ENCODE measurements around the gene WASF3.
A peak's percentile ranks its signal among the peaks of the same experiment; 100 is the strongest.

WASF3 gene

DNA sequence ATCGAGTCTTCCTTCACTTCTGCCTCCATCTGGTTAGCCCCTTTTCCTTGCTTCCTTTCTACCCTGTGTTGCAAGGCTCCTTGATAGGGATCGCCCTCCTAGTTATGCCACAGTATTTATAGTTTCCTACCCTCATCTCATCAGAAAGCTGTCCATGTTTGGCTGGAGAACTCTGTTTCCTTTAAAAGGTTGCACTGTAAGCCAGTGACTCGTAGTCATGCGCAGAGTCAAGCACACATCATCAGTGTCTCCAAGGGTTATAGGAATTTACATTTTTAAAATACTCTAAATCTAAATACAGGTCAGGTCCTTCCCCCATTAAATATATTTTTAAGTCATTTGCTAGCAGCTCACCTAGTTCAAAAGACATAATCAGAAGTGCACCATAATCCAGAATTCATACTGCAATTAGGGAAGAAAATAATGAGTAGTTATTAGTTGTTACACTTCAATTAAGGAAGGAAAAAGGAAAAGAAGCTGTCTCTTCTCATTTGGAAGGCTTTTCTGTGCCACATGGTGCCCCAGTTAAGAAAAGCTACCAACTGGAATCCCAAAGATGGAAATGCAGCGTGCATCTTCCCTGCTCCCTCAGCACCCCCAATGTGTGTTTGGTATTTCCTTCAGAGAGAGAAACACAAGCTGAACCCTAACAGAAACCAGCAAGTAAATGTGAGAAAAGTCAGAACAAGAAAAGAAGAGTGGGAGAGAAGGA, 122.1 kb downstream of the WASF3 start:
- DNase-seq (ENCODE audit: low read depth in 2 of 2), result no peak

DNA sequence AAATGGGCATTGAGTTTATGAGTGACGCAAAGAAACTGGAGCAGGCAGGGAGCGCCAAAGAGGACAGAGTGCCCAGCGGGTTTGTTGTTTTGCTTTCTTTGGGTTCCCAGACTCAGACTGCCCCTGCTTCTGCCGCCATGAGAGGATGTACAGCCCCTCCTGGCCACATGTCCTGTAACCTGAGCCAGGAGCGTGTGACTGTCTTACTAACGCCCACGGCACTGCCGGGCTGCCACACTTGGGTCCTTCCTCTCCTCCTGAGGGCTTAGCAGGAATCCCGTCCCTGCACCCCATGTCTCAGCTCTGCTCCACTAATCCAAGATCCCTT, 122.6 kb downstream of the WASF3 start:
- DNase-seq (ENCODE audit: low read depth in 2 of 2), result no peak

DNA sequence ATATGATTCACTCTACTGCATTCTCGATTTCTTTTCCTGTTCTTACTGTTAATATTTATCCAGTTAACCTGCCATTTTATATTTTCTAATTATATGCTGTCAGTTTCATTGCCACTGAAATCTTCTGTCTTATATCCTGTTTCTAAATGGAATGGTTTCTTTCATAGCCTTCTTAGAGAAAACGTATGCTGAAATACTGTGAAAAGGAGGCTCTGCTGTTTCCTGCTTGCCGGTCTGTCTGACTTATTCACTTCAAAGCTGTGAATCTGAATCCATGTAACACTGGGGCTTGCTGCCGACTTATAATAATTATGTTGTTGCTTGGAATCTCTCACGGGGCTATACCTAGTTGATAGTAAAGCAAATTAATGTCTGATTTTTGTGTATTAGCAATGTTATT, 123.1 kb downstream of the WASF3 start:
- DNase-seq (ENCODE audit: low read depth in 2 of 2), result no peak

DNA sequence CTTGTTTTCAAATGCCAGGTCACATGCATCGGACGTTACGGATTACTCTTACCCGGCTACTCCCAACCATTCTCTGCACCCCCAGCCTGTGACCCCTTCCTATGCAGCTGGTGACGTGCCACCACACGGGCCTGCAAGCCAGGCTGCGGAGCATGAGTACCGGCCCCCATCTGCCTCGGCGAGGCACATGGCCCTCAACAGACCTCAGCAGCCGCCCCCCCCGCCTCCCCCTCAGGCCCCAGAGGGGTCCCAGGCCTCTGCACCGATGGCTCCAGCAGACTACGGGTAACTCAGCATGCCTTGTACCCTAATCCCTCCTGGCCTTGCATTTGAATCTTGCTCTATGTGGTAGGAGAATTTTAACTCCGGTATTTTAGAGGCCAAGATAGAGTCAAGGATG, 123.6 kb downstream of the WASF3 start:
- no peak for DNase-seq (ENCODE audit: low read depth in 2 of 2)

DNA sequence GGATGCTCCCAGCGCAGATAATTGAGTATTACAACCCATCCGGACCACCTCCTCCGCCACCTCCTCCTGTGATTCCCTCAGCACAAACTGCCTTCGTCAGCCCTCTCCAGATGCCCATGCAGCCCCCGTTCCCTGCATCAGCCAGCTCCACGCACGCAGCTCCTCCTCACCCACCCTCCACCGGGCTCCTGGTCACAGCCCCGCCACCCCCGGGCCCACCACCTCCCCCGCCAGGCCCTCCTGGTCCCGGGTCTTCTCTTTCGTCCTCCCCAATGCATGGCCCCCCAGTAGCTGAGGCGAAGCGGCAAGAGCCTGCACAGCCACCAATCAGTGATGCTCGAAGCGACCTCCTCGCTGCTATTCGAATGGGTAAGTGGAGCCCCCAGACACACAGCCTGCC, 125.1 kb downstream of the WASF3 start:
- no peak for DNase-seq (ENCODE audit: low read depth in 2 of 2)

DNA sequence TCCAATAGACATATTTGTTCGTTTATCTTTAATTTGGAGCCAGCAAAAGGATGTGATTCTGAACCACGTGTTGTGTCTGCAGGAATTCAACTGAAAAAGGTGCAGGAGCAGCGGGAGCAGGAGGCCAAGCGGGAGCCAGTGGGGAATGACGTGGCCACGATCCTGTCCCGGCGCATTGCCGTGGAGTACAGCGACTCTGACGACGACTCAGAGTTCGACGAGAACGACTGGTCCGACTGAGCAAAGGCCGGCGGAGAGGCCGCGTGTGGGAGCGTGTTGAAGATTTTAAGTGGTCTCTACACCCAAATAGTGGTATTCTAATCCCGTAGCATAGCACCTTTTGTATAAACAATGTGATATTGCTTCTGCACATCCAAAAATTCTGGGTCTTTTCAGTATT, 128.1 kb downstream of the WASF3 start:
- no peak for DNase-seq (ENCODE audit: low read depth in 2 of 2)

DNA sequence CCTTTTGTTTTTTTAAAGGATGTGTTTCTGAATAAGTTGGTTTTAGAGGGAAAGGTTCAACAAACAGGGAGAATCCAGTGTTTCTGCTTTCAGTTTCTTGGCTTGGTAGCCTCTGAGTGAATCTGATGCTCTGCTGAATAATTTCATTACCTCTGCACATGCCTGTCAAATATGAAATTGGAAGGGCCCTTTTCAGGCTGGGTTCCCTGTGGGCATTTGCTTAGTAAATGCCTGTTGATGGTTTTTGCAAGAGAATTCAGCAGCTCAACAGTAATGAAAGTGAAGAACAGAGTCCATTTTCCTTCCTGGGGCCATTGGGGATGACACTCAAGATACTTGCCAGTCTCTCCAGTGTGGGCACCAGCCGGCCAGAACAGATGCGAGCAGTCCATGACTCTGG, 128.8 kb downstream of the WASF3 start:
- DNase-seq (ENCODE audit: low read depth in 2 of 2), result no peak

DNA sequence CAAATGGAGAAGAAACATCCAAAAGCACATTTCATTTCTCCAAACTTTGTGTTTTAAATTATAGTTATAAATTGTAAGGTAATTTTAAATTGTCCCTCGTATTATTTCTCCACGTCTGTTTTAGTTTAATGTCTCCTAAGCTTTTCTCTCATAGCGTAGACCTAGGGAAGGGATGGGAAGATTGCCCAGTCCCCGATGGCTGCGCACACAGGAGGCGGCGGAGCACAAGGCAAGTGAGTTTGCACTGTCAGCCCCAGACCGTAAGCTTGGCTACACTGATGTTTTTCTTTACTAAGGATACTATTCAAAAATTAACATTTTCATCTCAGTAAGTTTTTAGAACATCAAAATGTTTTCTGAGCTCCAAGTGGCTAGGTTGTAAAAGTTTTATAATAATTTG, 130.8 kb downstream of the WASF3 start:
- no peak for DNase-seq (ENCODE audit: low read depth in 2 of 2)

DNA sequence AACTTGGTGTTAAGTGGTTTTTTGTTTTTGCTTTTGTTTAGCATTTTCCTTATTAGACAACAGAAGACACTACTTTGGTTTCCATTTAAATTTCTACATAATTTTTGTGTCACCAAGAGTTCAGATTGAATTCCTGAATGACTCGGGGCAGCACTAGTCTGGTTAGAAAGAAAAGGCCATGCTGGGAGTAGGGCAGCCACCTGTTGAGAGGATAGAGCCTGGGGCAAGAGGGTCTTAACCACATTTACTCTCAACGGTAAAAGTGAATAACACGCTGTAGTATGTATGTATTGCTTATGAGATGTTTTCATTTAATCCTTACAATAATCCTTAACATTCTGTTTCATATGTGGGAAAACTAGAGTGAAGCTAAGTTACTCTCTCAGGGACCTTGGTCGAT, 131.5 kb downstream of the WASF3 start:
- no peak for DNase-seq (ENCODE audit: low read depth in 2 of 2)

DNA sequence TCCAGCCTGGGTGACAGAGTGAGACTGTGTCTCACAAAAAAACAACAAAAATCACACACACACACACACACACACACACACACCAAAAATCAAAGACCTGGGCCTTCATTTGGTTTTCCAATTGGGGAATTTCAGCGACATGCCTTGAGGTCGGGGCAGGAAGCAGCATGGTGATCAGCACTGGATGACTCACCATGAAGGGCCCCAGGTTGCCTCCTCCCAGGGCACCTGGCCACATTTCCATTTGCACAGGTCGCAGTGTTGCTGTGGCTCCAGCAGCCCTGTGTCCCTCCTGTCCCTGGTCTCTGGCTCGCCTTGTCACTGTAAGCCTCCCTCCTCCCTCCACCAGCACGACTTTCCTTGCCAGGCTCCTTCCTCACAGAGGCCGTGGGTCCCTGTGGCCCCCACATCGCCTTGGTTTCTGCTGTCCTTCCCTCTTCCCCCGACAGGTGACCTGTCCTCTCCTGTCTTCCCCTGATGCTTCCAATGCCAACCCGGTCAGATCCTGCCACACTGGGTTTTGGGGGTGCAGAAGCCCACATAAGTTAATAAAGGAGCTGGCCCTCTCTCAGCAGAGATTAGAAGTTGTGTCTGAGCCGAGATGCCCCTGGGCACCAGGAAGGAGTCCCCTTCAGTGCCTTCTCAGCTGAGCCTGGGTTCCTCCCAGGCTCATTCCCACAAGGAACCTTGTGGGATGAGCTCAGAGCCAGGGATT, 136.4 kb downstream of the WASF3 start:
- DNase-seq (ENCODE audit: low read depth in 2 of 2), result no peak

DNA sequence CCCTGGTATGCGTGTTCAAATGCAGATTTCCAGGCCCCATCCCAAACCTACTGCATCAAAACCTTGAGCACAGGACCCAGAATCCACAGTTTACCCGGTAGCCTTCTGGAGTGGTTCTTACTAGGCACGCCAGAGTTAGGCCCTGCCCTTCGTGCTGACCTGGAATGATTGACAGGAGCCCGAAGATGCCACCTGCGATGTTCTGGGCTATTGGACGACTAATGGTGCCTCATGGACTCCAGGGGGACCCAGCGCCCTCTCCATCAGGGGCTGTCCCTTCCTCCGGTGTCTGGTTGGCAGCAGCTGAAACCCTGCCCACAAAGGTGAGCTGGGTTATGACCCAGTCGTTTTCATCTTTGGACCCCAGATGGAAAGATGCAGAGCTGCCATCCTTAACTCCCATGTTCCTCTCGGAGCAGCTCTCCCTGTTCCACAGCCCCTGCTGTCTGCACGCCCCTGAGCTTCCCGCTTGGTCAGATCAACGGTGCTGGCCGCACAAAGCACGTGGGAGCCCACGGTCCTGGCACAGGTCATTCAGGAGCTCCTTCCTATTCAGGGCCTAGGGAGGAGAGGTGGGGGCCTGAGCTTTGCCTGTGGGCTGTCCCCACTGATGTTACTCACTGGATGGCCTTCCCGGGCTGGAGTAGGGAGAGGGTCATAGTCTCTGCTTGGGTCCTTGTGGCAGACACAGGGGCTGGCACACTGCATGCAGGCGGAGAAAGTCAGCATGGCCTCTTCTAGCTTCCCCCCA, 137.3 kb downstream of the WASF3 start:
- DNase-seq (ENCODE audit: low read depth in 2 of 2), result no peak

DNA sequence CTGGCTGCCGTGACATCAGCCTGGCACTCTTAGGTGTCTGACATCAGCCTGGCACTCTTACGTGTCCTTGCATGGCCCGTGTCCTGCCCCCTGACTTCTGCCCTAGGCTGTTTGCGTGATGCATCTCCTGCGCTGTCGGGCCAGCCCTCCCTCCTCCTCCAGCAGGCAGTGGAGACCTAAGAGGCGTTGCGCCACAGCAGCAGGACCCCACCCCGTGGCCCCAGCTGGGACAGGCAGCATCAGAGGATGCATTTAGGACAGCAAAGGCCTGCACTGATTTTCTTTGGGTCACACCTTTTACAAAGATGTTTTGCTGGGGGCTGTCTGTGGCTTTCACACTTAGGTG, 137.8 kb downstream of the WASF3 start:
- no peak for DNase-seq (ENCODE audit: low read depth in 2 of 2)

DNA sequence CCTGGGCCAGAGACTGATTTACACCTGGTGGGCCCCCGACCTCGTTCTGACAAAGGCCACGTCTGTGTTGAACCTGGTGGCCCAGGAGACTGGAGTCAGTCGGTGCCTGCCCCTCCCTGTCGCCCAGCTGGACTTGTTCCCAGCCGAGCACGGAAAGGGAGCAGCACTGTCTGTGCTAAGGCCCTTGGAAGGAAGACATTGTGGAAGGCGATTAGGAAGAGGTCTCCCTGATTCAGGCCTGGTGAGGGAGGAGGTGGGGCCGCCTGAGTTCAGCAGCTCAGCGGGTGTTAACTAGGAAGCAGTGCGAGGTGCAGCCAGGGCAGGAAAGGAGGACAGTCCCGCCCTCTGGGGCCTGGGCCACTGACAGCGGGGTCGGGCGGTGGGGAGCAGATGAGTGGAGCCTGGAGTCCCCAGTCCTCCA, 138.4 kb downstream of the WASF3 start:
- DNase-seq (ENCODE audit: low read depth in 2 of 2), result no peak

DNA sequence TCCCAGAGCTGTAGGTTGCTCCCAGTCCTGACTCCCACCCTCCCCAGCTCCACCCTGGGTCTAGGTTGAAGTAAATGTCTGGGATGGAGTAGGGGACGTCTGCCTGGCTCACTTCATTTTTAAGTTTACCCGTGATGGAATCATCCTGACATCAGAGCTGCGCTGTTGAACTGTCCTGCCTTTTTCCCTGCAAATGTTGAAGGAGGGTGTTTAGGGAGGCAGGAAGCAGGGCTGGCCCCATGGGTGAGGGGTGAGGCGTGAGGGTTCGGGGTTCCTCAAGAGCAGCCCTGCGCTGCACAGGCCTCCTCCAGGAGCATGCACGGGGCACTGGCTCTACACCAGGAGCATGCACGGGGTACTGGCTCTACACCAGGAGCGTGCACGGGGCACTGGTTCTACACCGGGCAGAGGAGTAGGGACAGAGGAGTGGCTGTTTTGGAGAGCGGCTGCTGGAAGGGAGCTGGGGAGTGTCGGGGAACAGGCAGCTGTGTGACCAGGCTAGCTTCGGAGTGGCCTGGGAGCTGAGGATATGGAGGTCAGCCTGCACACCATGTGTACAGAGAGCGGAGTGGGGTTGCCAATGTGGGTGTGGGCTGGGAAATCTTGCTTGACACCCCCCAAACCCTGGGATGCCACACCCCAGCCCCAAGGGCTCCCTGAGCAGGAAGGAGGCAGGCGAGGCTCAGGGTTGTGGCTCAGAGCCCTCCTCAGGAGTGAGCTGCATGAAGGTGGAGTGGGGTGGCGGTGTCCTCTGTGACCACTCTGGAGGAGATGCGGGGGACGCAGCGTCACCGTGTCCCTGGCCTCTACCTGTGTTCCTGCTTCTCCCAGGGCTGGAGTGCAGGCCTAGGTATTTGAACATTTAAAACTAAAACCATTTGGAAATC, 139.8 kb downstream of the WASF3 start:
- no peak for DNase-seq (ENCODE audit: low read depth in 2 of 2)

DNA sequence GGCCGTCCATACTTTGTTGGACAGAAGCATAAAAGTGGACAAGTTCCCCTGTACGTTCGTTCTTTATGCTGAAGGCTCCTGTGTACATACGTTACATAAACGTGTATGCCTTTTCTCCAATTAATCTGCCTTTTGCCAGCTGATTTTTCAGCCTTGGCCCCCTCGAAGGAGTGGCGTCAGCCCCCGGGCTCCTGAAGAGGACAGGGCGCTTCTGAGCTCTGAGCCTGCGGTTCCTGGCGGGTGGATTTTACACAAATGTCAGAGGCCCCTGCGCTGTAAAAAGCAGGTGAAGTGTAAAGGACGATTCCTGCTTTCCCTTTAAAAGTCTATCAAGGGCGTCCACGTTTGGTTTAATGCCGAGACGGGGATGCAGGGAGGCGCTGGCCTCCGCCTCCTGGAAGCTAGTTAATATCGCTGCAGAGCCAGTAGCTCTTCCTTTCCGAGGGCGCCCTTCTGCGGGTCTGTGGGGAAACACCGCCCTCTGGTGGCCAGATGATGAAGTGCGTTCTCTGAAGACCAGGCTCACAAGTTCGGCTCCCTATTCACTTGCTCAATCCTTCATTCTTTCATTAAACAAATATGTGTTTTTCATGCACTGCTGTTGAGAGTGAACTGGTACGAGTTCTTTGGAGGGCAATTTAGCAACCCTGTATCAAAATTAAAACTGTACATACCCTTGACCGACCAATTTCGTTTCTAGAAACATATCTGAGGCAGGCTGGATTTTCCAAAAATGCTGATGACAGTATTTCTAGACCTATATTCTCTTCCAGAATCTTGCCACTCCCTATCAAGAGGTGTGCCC, 141.1 kb downstream of the WASF3 start:
- peak; percentile 40 to 71 for DNase-seq (ENCODE audit: low read depth in 2 of 2)

DNA sequence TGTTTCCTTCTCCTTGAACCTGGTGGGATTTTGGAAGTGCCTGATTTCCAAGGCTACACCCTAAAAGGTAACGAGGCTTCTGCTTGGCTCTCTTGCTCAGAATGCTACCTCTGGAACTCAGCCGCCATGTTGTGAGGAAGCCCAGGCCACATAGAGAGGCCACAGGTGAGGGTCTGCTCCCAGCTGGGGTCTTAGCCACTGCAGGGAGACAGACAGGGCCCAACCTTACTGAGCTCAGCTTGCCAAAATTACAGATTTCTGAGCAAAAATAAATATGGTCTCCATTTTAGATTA, 141.7 kb downstream of the WASF3 start:
- no peak for DNase-seq (ENCODE audit: low read depth in 2 of 2)

DNA sequence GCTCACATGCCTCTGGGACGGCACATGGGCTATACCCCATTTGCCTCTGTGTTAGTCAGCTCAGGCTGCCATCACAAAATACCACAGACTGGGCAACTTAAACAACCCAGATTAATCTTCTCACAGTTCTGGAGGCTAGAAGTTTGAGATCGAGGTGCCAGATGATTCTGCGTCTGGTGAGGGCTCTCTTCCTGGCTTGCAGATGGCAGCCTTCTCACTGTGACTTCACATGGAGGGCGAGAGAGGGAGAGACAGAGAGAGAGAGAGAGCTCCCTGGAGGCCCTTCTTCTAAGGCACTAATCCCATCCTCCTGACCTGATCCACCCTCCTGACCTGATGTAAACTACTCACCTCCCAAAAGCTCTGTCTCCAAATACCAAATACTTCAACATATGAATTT, 148.1 kb downstream of the WASF3 start:
- no peak for DNase-seq (ENCODE audit: low read depth in 2 of 2)

DNA sequence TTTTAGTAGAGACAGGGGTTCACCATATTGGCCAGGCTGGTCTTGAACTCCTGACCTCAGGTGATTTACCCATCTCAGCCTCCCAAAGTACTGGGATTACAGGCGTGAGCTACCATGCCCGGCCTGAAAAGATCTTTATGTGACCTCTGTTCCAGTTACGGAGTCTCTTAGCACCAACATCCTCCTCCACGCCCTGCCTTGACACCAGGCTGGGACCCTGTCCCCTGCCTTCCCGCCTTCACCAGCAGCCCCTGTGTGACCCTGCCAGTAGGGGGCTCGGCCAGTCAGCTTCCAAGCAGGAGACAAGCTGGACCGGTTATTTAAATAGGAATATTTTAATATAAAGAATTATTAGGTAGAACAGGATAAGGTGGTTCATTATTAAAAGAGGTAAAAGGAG, 148.9 kb downstream of the WASF3 start:
- no peak for DNase-seq (ENCODE audit: low read depth in 2 of 2)

DNA sequence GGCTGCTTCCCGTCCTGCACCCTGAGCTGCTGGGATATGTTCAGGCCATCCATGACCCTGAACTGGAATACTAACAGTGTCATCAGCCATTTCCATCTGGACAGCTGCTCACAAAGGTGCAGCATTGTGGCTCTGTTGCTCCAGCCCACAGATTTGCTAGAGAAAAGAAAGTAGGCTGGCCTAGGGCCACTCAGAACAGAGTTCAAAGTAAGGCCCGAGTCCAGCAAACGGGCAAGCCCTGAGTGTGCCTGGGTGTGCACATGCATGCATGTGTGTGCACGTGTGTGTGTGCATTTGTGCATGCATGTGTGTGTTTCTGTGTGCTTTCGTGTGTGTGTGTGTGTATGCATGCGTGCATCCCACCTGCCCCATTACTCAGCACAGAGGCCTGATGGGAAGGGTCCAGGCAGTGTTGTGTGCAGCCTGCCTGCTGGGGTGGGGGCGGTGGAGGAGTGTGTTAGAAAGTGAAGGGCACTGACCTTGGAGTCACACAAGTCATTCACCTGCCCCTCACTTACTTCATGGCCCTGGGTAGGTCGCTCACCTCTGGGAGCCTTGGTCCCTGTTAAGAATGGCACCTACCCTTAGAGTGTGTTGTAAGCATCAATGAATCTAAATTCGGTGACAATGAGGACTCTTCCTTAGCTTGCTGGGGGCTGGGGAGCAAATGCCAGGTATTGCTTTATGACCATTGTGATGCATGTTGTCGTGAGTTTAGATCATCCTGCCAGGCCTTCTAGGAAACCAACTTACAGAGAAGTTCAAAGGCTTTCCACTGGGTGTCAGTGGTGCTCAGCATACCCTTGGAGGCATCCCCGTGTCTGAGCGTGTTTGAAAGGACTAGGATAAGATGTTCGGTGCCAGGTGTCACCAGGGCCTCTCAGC, 149.9 kb downstream of the WASF3 start:
- DNase-seq (ENCODE audit: low read depth in 2 of 2), result peak in 1 of 2 donors; percentile 33

DNA sequence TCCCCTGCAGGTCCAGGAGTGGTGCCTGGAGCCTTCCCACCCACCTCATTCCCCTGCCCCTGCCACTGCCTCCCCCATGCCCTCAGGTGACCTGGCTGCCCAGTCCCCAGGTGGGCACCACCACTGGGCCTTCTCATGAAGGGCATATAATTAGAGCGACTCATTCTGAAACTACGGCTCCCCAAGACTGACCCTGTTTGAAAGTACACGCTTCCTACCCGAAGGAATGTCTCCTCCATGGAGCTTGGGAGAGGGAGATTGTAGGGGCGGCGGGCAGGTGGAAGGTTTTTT, 150.5 kb downstream of the WASF3 start:
- no peak for DNase-seq (ENCODE audit: low read depth in 2 of 2)

DNA sequence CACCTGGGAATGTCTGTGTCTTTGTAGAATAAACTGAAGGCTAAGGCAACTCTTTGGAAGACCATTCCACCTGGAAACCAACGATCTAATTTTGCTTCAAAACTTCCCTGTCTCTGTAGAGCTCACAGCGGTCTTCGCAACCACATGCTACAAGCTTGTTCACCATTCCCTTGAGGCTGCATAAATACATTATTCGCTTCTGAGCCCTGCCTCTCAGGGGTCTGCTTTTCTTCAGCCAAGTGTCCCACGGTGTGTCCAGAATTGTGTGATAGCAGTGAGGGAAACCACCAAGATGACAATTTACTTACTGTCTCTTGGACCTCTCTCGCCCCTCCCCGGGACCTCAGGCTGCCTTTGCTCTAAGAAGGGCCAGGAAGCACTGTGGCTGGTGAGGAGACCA, 152.0 kb downstream of the WASF3 start:
- no peak for DNase-seq (ENCODE audit: low read depth in 2 of 2)
